HepG2 (cell line): ENCODE measurements around the gene PSMD1. TPM values are rescaled to one million over a fixed set of nuclear protein-coding genes. Genes with fewer than 3 reads are reported as not detected.

Experiments used
- EP300 ChIP-seq, 3 experiments: sonication (generic) in 1 of 3; formaldehyde crosslinking in 1 of 3; IDR thresholded peaks; 2 replicates each; pipeline versions ENCODE4 v1.5.1 to v1.6.1; 2011 to 2020; ENCODE audit warnings: low read depth in 2 of 3, low read length in 2 of 3, borderline replicate concordance in 1 of 3, improper control_type of control experiment in 1 of 3, mild to moderate bottlenecking in 1 of 3, missing genetic modification reagents in 1 of 3, moderate library complexity in 1 of 3
- ETV5 ChIP-seq: IDR thresholded peaks from 2 replicates; pipeline ENCODE4 v1.6.1; 2018; ENCODE audit warnings: missing biosample characterization, missing genetic modification reagents, inconsistent platforms, borderline replicate concordance
- FOXP4 ChIP-seq: sonication (generic); formaldehyde crosslinking; IDR thresholded peaks from 2 replicates; pipeline ENCODE4 v1.4.0; 2020; ENCODE audit warnings: missing genetic modification reagents
- HNF1B ChIP-seq: sonication (generic); formaldehyde crosslinking; IDR thresholded peaks from 2 replicates; pipeline ENCODE4 v1.5.1; 2020; ENCODE audit warnings: mild to moderate bottlenecking, moderate library complexity, missing genetic modification reagents
- HNRNPK ChIP-seq: fragments of 200-400 bp; formaldehyde crosslinking; IDR thresholded peaks from 2 replicates; pipeline ENCODE4 v1.6.1; 2018; ENCODE audit warnings: low read length, low read depth, moderate library complexity, mild to moderate bottlenecking; ENCODE audit not compliant: poor library complexity, severe bottlenecking
- MTA3 ChIP-seq: sonication (generic); formaldehyde crosslinking; IDR thresholded peaks from 2 replicates; pipeline ENCODE4 v1.4.0; 2020; ENCODE audit warnings: missing genetic modification reagents
- NFE2L1 ChIP-seq: sonication (generic); formaldehyde crosslinking; IDR thresholded peaks from 2 replicates; pipeline ENCODE4 v1.4.0; 2020; ENCODE audit warnings: missing genetic modification reagents, mild to moderate bottlenecking, borderline replicate concordance
- PCBP2 ChIP-seq: fragments of 200-400 bp; formaldehyde crosslinking; optimal IDR thresholded peaks from 2 replicates; pipeline ENCODE3; 2018; ENCODE audit warnings: low read length, low read depth; ENCODE audit not compliant: poor library complexity, severe bottlenecking
- USF2 ChIP-seq, 2 experiments: sonication (generic) in 1 of 2; formaldehyde crosslinking in 1 of 2; IDR thresholded peaks; 2 replicates each; pipeline versions ENCODE4 v1.5.1 to v1.6.1; 2011 to 2020; ENCODE audit warnings: borderline replicate concordance in 1 of 2, low read depth in 1 of 2, low read length in 1 of 2, mild to moderate bottlenecking in 1 of 2, missing genetic modification reagents in 1 of 2, moderate library complexity in 1 of 2
- ZBTB33 ChIP-seq: sonication (generic); formaldehyde crosslinking; IDR thresholded peaks from 2 replicates; pipeline ENCODE4 v1.4.0; 2020; ENCODE audit warnings: missing genetic modification reagents
- ZNF503 ChIP-seq: sonication (generic); formaldehyde crosslinking; IDR thresholded peaks from 2 replicates; pipeline ENCODE4 v1.4.0; 2020; ENCODE audit warnings: missing genetic modification reagents
- ZNF572 ChIP-seq: sonication (generic); formaldehyde crosslinking; IDR thresholded peaks from 2 replicates; pipeline ENCODE4 v1.5.1; 2020; ENCODE audit warnings: mild to moderate bottlenecking, missing genetic modification reagents
- ZNF691 ChIP-seq: sonication (generic); formaldehyde crosslinking; IDR thresholded peaks from 2 replicates; pipeline ENCODE4 v1.4.0; 2020; ENCODE audit warnings: missing genetic modification reagents, low read depth, mild to moderate bottlenecking, borderline replicate concordance
- ZNF713 ChIP-seq: sonication (generic); formaldehyde crosslinking; IDR thresholded peaks from 2 replicates; pipeline ENCODE4 v1.4.0; 2020; ENCODE audit warnings: mild to moderate bottlenecking, missing genetic modification reagents
- polyA plus RNA-seq, 8 experiments: library from polyadenylated mRNA; depleted of rRNA in 3 of 8; stranded (reverse) in 7 of 8; unstranded in 1 of 8; fragments of >200 nt; fragmentation: Illumina TruSeq in 4 of 8; extraction: Trizol in 4 of 8; gene quantifications; 2 replicates each; pipeline versions ENCODE4 v1.2.1 to v1.2.3, GENCODE V29; 2011 to 2016; ENCODE audit warnings: low read depth in 4 of 8, missing spikeins in 1 of 8, mixed read lengths in 1 of 8; ENCODE audit not compliant: insufficient read depth in 1 of 8
- total RNA-seq, 5 experiments: library from RNA; depleted of rRNA; stranded (reverse); fragments of >200 nt; fragmentation: Illumina TruSeq; extraction: Trizol; gene quantifications; 2 replicates each; pipeline ENCODE4 v1.2.3, GENCODE V29; 2016; ENCODE audit warnings: low read depth in 1 of 5

PSMD1 gene
- total and polyA plus RNA-seq, 2 of the 13 experiments (the other 11 are each of a cell fraction or from before 2014, with no cell fraction given) = 136 to 191 TPM

GRCh38 chr2:231198291-231199173, 141.9 kb downstream of the PSMD1 start, which contains the start of gene ARMC9 (continued):
- TF ChIP-seq USF2 (IDR thresholded peaks at IDR 0.05; ENCODE audit: low read depth, low read length) (peak; percentile 96), USF2 (CRISPR knock-in tag; IDR thresholded peaks at IDR 0.05; ENCODE audit: borderline replicate concordance) (peak; percentile 86; the same call in 1 of the 2 replicates), NFE2L1 (CRISPR knock-in tag) (no peak), PCBP2 (no peak), ETV5 (CRISPR knock-in tag) (peak; percentile 98), HNF1B (CRISPR knock-in tag) (0 out of 2 replicates have a peak, but pooled peaks have one; percentile 7), MTA3 (CRISPR knock-in tag) (no peak), ZNF503 (no peak), ZNF691 (CRISPR knock-in tag) (peak; percentile 47; the same call in 1 of the 2 replicates), ZNF572 (CRISPR knock-in tag) (no peak), EP300 (IDR thresholded peaks at IDR 0.05; ENCODE audit: low read depth in 2 of 2, low read length in 2 of 2) (no peak), EP300 (CRISPR knock-in tag; IDR thresholded peaks at IDR 0.05; ENCODE audit: borderline replicate concordance) (no peak), FOXP4 (0 out of 2 replicates have a peak, but pooled peaks have one; percentile 19), HNRNPK (no peak), ZNF713 (CRISPR knock-in tag) (peak; percentile 84), ZBTB33 (CRISPR knock-in tag) (no peak)
